ENCODE measurements around the gene NSDHL. TPM values are rescaled to one million over a fixed set of nuclear protein-coding genes. Genes with fewer than 3 reads are reported as not detected.

The NSDHL gene
- total RNA-seq, 1 experiment from 2014 or later = 31.6 TPM

- no CpG with 5 or more reads among the region's 2 CpGs for WGBS (ENCODE audit: extremely low coverage, insufficient read length, low lambda C conversion rate)
- DNase-seq = no peak
Observed at GRCh38 chrX:152850465-152850864, 19.6 kb downstream of the NSDHL start.

More at GRCh38 chrX:152850465-152850864, 19.6 kb downstream of the NSDHL start:
- no peaks in the 10 kb centered on the region for H3K79me2 ChIP-seq (ENCODE audit: insufficient read depth, low read length)
- Mint-ChIP-seq H3K27ac (no peak overlapping the region), H3K9me3 (peaks cover 66 to 72% of the 10 kb centered on the region in 2 experiments), H3K4me3 (no peak overlapping the region), H3K36me3 (ENCODE audit: insufficient read depth in 1 of 3, low read depth in 3 of 3) (peaks cover 33 to 74% (median 45%) of the 10 kb centered on the region in 3 experiments), H3K4me1 (no peaks in the 10 kb centered on the region), H3K27me3 (ENCODE audit: low read depth) (no peaks in the 10 kb centered on the region)
- H3K23me2 ChIP-seq (ENCODE audit: insufficient read length, low read depth, low read length, poor library complexity, severe bottlenecking) = no peaks in the 10 kb centered on the region
- H3K79me1 ChIP-seq (ENCODE audit: insufficient read depth, low read depth, low read length, poor library complexity, severe bottlenecking) = no peaks in the 10 kb centered on the region
- H3K27ac ChIP-seq (ENCODE audit: insufficient read length, low read depth, low read length) = no peak overlapping the region
- H3K9ac ChIP-seq (ENCODE audit: extremely low read depth, insufficient read length, low read length) = no peak overlapping the region
- H3K27me3 ChIP-seq (ENCODE audit: insufficient read depth, low read length) = no peaks in the 10 kb centered on the region
- H4K91ac ChIP-seq (ENCODE audit: insufficient read length, low read depth, low read length) = no peak overlapping the region
- H2AFZ ChIP-seq (ENCODE audit: low read length) = no peak overlapping the region
- H3K14ac ChIP-seq (ENCODE audit: insufficient read depth, low read length) = no peak overlapping the region
- no peak overlapping the region for H3T11ph ChIP-seq (ENCODE audit: low read length)
- no peaks in the 10 kb centered on the region for H4K20me1 ChIP-seq (ENCODE audit: control insufficient read depth, insufficient read depth, insufficient read length)
- H3K23ac ChIP-seq (ENCODE audit: insufficient read length, low read depth, low read length) = no peak overlapping the region
- no peak overlapping the region for H2BK120ac ChIP-seq (ENCODE audit: low read depth, low read length, poor library complexity, severe bottlenecking)
- no peak overlapping the region for H2BK15ac ChIP-seq (ENCODE audit: low read depth, low read length)
- no peak overlapping the region for H3K56ac ChIP-seq (ENCODE audit: insufficient read length, low read depth, low read length)
- H3K9me3 ChIP-seq (ENCODE audit: control insufficient read depth, low read depth, low read length) = peaks cover 55% of the 10 kb centered on the region
- H2BK20ac ChIP-seq (ENCODE audit: low read depth, low read length, poor library complexity, severe bottlenecking) = no peak overlapping the region
- TF ChIP-seq CTCF (conservative IDR thresholded peaks at IDR 0.05) = no peak
- H2BK5ac ChIP-seq (ENCODE audit: insufficient read length, low read length) = no peak overlapping the region
- no peak overlapping the region for H3K4ac ChIP-seq (ENCODE audit: low read depth, low read length)
- H2AK5ac ChIP-seq (ENCODE audit: insufficient read length, low read length) = no peak overlapping the region
- H4K8ac ChIP-seq (replicated peaks; ENCODE audit: insufficient read length, low read depth, low read length) = no peak overlapping the region
- no peak overlapping the region for H3K18ac ChIP-seq (ENCODE audit: insufficient read length, low read depth, low read length)
- no peak overlapping the region for H4K5ac ChIP-seq (ENCODE audit: insufficient read length, low read depth, low read length)
- no peaks in the 10 kb centered on the region for H3K4me1 ChIP-seq (ENCODE audit: insufficient read depth, low read length)
- no peak overlapping the region for H3K4me2 ChIP-seq (ENCODE audit: insufficient read depth, insufficient read length, low read length)
- no peak overlapping the region for H2BK12ac ChIP-seq (ENCODE audit: insufficient read length, low read depth, low read length)

All from H9 (cell line).